ENCODE measurements around the gene BEST2. TPM values are rescaled to one million over a fixed set of nuclear protein-coding genes. Genes with fewer than 3 reads are reported as not detected.

BEST2 gene
- total and polyA plus RNA-seq, 2 donors from 2014 or later, result not detected

GRCh38 chr19:12720851-12721655 lies 30.5 kb upstream of the BEST2 start:
- H3K9ac ChIP-seq (ENCODE audit: low read length in 3 of 3), result peak overlapping the region; percentile 59 to 99 (median 93)
- no peak for FAIRE-seq
- H3K4me1 ChIP-seq (ENCODE audit: control insufficient read depth in 2 of 3, insufficient read depth in 2 of 3, low read depth in 1 of 3, low read length in 3 of 3), result peaks cover 0 to 22% (median 14%) of the 10 kb centered on the region in 3 donors
- H3K4me3 ChIP-seq (ENCODE audit: low read length in 3 of 3), result peak overlapping the region; percentile 42 to 71 (median 71)
- peak overlapping the region; percentile 47 to 89 for H3K27ac ChIP-seq (ENCODE audit: low read depth in 2 of 2, low read length in 2 of 2)
- intact Hi-C loops (cut with DNase I), result no loop called here
- no peaks in the 10 kb centered on the region for H3K9me3 ChIP-seq (ENCODE audit: control insufficient read depth in 2 of 3, insufficient read depth in 1 of 3, low read length in 3 of 3)
- H3K36me3 ChIP-seq (ENCODE audit: control insufficient read depth in 2 of 3, insufficient read depth in 3 of 3, low read length in 3 of 3), result peaks cover 8 to 11% (median 10%) of the 10 kb centered on the region in 3 donors
- TF ChIP-seq CTCF (IDR thresholded peaks at IDR 0.05; ENCODE audit: borderline replicate concordance, extremely low read depth, insufficient read depth), result no peak
- H3K27me3 ChIP-seq (ENCODE audit: control insufficient read depth, insufficient read depth, low read length), result no peaks in the 10 kb centered on the region
- peak in 2 of 5 donors; percentile 34 to 67 for DNase-seq

GRCh38 chr19:12721656-12722565 lies 29.7 kb upstream of the BEST2 start:
- H3K4me1 ChIP-seq (ENCODE audit: control insufficient read depth in 2 of 3, insufficient read depth in 2 of 3, low read depth in 1 of 3, low read length in 3 of 3), result peaks cover 0 to 22% (median 14%) of the 10 kb centered on the region in 3 donors
- peaks cover 4 to 6% (median 6%) of the 10 kb centered on the region in 3 donors for H3K36me3 ChIP-seq (ENCODE audit: control insufficient read depth in 2 of 3, insufficient read depth in 3 of 3, low read length in 3 of 3)
- H3K27ac ChIP-seq (ENCODE audit: low read depth in 2 of 2, low read length in 2 of 2), result peak overlapping the region; percentile 76 to 89
- no peaks in the 10 kb centered on the region for H3K27me3 ChIP-seq (ENCODE audit: control insufficient read depth, insufficient read depth, low read length)
- H3K9ac ChIP-seq (ENCODE audit: low read length in 3 of 3), result peak overlapping the region; percentile 59 to 99 (median 93)
- no peaks in the 10 kb centered on the region for H3K9me3 ChIP-seq (ENCODE audit: control insufficient read depth in 2 of 3, insufficient read depth in 1 of 3, low read length in 3 of 3)
- H3K4me3 ChIP-seq (ENCODE audit: low read length in 3 of 3), result peak overlapping the region; percentile 42 to 71 (median 71)
- intact Hi-C loops (cut with DNase I), result no loop called here
- FAIRE-seq (no peak), DNase-seq (peak; percentile 81 to 92 (median 90))
- TF ChIP-seq CTCF (IDR thresholded peaks at IDR 0.05; ENCODE audit: borderline replicate concordance, extremely low read depth, insufficient read depth), result no peak

GRCh38 chr19:12722566-12723380 lies 28.8 kb upstream of the BEST2 start:
- H3K27ac ChIP-seq (ENCODE audit: low read depth in 2 of 2, low read length in 2 of 2), result peak overlapping the region; percentile 45 to 89
- no peak for TF ChIP-seq CTCF (IDR thresholded peaks at IDR 0.05; ENCODE audit: borderline replicate concordance, extremely low read depth, insufficient read depth)
- DNase-seq, result peak; percentile 97 to 100 (median 99)
- FAIRE-seq, result peak; percentile 82
- peaks cover 0 to 22% (median 14%) of the 10 kb centered on the region in 3 donors for H3K4me1 ChIP-seq (ENCODE audit: control insufficient read depth in 2 of 3, insufficient read depth in 2 of 3, low read depth in 1 of 3, low read length in 3 of 3)
- H3K36me3 ChIP-seq (ENCODE audit: control insufficient read depth in 2 of 3, insufficient read depth in 3 of 3, low read length in 3 of 3), result peaks cover 4 to 6% (median 5%) of the 10 kb centered on the region in 3 donors
- no peaks in the 10 kb centered on the region for H3K27me3 ChIP-seq (ENCODE audit: control insufficient read depth, insufficient read depth, low read length)
- H3K4me3 ChIP-seq (ENCODE audit: low read length in 3 of 3), result peak overlapping the region; percentile 62 to 83 (median 71)
- H3K9me3 ChIP-seq (ENCODE audit: control insufficient read depth in 2 of 3, insufficient read depth in 1 of 3, low read length in 3 of 3), result no peaks in the 10 kb centered on the region
- intact Hi-C loops (cut with DNase I), result no loop called here
- H3K9ac ChIP-seq (ENCODE audit: low read length in 3 of 3), result peak overlapping the region; percentile 50 to 81 (median 81)

Measured in kidney (tissue), 14 donors.